ENCODE results near the gene GABPB1.

The GABPB1 gene

DNA sequence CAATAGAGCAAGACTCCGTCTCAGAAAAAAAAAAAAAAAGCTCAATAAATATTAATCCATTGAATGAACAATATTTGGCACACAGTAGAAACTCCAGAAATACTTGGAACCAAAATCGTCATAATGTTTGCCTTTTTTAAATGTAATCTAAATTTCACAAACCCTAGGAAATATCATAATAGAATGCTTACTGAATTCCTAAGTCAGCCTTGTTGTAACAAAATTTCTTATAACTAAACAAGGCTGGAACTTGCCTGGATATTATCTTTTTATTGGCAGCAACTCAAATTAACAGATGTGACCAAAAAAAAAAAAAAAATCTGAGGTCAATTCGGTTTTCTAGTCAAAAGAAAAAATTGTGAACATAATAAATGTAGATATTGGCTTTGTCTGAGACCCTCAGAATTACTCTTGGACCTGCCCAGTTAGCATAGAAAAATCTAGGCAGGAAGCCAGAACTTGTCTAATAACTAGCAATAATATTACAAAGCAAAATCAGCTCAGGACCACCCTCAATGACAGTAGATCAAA is 33.3 kb downstream of the GABPB1 start:
- DNase-seq: no peak
- TF ChIP-seq, protein P1, sequence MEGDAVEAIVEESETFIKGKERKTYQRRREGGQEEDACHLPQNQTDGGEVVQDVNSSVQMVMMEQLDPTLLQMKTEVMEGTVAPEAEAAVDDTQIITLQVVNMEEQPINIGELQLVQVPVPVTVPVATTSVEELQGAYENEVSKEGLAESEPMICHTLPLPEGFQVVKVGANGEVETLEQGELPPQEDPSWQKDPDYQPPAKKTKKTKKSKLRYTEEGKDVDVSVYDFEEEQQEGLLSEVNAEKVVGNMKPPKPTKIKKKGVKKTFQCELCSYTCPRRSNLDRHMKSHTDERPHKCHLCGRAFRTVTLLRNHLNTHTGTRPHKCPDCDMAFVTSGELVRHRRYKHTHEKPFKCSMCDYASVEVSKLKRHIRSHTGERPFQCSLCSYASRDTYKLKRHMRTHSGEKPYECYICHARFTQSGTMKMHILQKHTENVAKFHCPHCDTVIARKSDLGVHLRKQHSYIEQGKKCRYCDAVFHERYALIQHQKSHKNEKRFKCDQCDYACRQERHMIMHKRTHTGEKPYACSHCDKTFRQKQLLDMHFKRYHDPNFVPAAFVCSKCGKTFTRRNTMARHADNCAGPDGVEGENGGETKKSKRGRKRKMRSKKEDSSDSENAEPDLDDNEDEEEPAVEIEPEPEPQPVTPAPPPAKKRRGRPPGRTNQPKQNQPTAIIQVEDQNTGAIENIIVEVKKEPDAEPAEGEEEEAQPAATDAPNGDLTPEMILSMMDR (IDR thresholded peaks at IDR 0.05; ENCODE audit: low read depth, low read length): no peak
- H3K9me3 ChIP-seq (ENCODE audit: severe bottlenecking): no peaks in the 10 kb centered on the region

DNA sequence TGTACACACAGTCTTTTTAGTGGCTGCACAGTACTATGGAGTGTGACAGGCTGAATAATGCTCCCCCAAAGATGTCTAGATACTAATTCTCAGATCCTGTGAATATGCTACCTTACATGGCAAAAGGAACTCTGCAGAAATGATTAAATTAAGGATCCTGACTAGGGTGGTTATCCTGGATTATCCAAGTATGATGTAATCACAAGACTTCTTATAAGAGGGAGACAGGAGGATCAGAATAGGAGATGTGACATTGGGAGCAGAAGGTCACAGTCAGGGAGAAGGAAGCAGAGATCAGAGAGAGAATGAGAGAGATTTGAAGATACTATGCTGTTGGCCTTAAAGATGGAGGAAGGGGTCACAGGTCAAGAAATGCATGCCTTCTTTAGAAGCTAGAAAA is 34.5 kb downstream of the GABPB1 start:
- Histone ChIP-seq H3K27me3 (ENCODE audit: insufficient read depth, low read depth, severe bottlenecking) (no peaks in the 10 kb centered on the region), H3K27ac (no peak overlapping the region), H3K9me3 (ENCODE audit: severe bottlenecking) (no peaks in the 10 kb centered on the region), H3K36me3 (no peaks in the 10 kb centered on the region), H3K4me3 (ENCODE audit: low read depth, low read length) (no peak overlapping the region)
- no peak for DNase-seq
- TF ChIP-seq, protein P1 (IDR thresholded peaks at IDR 0.05; ENCODE audit: low read depth, low read length): no peak

More for the DNA sequence above, 33.3 kb downstream of the GABPB1 start:
- Histone ChIP-seq H3K27me3 (ENCODE audit: insufficient read depth, low read depth, severe bottlenecking) (no peaks in the 10 kb centered on the region), H3K36me3 (no peaks in the 10 kb centered on the region), H3K27ac (no peak overlapping the region), H3K4me3 (ENCODE audit: low read depth, low read length) (no peak overlapping the region)

GRCh38 chr15:50318697-50319096 is 36.3 kb downstream of the GABPB1 start:
- Histone ChIP-seq H3K36me3 (no peaks in the 10 kb centered on the region), H3K4me3 (ENCODE audit: low read depth, low read length) (no peak overlapping the region), H3K27me3 (ENCODE audit: insufficient read depth, low read depth, severe bottlenecking) (no peaks in the 10 kb centered on the region), H3K27ac (no peak overlapping the region), H3K9me3 (ENCODE audit: severe bottlenecking) (no peaks in the 10 kb centered on the region)
- TF ChIP-seq, protein P1 (IDR thresholded peaks at IDR 0.05; ENCODE audit: low read depth, low read length): no peak
- DNase-seq: no peak

GRCh38 chr15:50315814-50316630 is 39.0 kb downstream of the GABPB1 start:
- Histone ChIP-seq H3K36me3 (no peaks in the 10 kb centered on the region), H3K9me3 (ENCODE audit: severe bottlenecking) (no peaks in the 10 kb centered on the region), H3K27me3 (ENCODE audit: insufficient read depth, low read depth, severe bottlenecking) (no peaks in the 10 kb centered on the region), H3K27ac (no peak overlapping the region), H3K4me3 (ENCODE audit: low read depth, low read length) (no peak overlapping the region)
- TF ChIP-seq, protein P1 (IDR thresholded peaks at IDR 0.05; ENCODE audit: low read depth, low read length): no peak
- DNase-seq: no peak

DNA sequence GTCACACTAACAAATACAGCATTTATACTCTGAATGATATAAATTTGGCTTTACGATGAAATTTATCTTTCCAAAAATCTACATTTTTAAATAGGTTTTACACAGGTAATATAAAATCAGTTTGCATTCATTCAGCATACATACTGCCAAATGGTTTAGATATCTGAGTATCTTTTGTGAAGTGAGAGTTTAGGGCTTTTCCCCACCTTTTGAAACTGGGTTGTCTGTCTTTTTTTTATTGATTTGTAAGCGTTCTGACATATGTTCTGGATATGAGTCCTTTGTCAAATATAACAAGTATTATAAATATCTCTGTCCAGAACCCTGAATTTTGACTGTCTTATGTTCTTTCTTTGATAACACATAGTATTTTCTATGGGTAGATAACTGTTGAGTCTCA is 42.4 kb downstream of the GABPB1 start:
- H3K27me3 ChIP-seq (ENCODE audit: insufficient read depth, low read depth, severe bottlenecking): no peaks in the 10 kb centered on the region
- H3K36me3 ChIP-seq: peaks cover 9% of the 10 kb centered on the region
- no peak overlapping the region for H3K27ac ChIP-seq
- TF ChIP-seq, protein P1 (IDR thresholded peaks at IDR 0.05; ENCODE audit: low read depth, low read length): no peak
- H3K4me3 ChIP-seq (ENCODE audit: low read depth, low read length): no peak overlapping the region
- no peak for DNase-seq
- H3K9me3 ChIP-seq (ENCODE audit: severe bottlenecking): no peaks in the 10 kb centered on the region
